HFFc6 (cell line): Measurements from ENCODE around the gene GTPBP8. TPM values are rescaled to one million over a fixed set of nuclear protein-coding genes. Genes with fewer than 3 reads are reported as not detected.

ENCODE experiments used
- DNase-seq: peaks from one replicate; pipeline ENCODE4 v3.0.0-alpha.2; 2018
- H3K27ac Mint-ChIP-seq: 2 replicates; pipeline ENCODE4 v1.8.0; 2020; ENCODE audit warnings: mild to moderate bottlenecking, mixed read lengths
- H3K27me3 Mint-ChIP-seq: 2 replicates; pipeline ENCODE4 v1.8.0; 2021; ENCODE audit warnings: mild to moderate bottlenecking, moderate library complexity, mixed read lengths; ENCODE audit not compliant: insufficient read depth
- H3K36me3 Mint-ChIP-seq: 2 replicates; pipeline ENCODE4 v1.8.0; 2021; ENCODE audit warnings: low read depth, mixed read lengths
- H3K4me1 Mint-ChIP-seq: 2 replicates; pipeline ENCODE4 v1.8.0; 2020; ENCODE audit warnings: low read depth, mixed read lengths
- H3K4me3 Mint-ChIP-seq: 2 replicates; pipeline ENCODE4 v1.8.0; 2020; ENCODE audit warnings: mild to moderate bottlenecking, moderate library complexity, mixed read lengths
- H3K9me3 Mint-ChIP-seq: 2 replicates; pipeline ENCODE4 v1.8.0; 2020; ENCODE audit warnings: mild to moderate bottlenecking, mixed read lengths
- total RNA-seq, 6 experiments: library from RNA; stranded (reverse); fragmentation: NEBNext Ultra II Directional; extraction: Animal tissue kit (Norgen Biotek cat#: 25700); gene quantifications; 2 replicates in 1 of 6; 3 replicates in 5 of 6; pipeline ENCODE4 v1.2.3, GENCODE V29; 2021
- TF ChIP-seq, protein P1 (sequence below): fragments of 200-600 bp; sonication (generic); IDR thresholded peaks from 2 replicates; pipeline ENCODE4 v1.5.0; 2021; ENCODE audit warnings: antibody characterized with exemption, mild to moderate bottlenecking

GTPBP8 gene
- total RNA-seq, 6 experiments from 2014 or later: 12.3 to 16.8 (median 14.8) TPM

GRCh38 chr3:113021471-113021870 lies 30.7 kb downstream of the GTPBP8 start:
- Mint-ChIP-seq H3K27ac (no peak overlapping the region), H3K4me3 (no peak overlapping the region), H3K4me1 (peaks cover 31% of the 10 kb centered on the region), H3K27me3 (peaks cover 3% of the 10 kb centered on the region; the same call in 1 of the 2 replicates), H3K36me3 (no peaks in the 10 kb centered on the region; the same call in 1 of the 2 replicates), H3K9me3 (no peaks in the 10 kb centered on the region)
- TF ChIP-seq, protein P1, sequence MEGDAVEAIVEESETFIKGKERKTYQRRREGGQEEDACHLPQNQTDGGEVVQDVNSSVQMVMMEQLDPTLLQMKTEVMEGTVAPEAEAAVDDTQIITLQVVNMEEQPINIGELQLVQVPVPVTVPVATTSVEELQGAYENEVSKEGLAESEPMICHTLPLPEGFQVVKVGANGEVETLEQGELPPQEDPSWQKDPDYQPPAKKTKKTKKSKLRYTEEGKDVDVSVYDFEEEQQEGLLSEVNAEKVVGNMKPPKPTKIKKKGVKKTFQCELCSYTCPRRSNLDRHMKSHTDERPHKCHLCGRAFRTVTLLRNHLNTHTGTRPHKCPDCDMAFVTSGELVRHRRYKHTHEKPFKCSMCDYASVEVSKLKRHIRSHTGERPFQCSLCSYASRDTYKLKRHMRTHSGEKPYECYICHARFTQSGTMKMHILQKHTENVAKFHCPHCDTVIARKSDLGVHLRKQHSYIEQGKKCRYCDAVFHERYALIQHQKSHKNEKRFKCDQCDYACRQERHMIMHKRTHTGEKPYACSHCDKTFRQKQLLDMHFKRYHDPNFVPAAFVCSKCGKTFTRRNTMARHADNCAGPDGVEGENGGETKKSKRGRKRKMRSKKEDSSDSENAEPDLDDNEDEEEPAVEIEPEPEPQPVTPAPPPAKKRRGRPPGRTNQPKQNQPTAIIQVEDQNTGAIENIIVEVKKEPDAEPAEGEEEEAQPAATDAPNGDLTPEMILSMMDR: no peak
- DNase-seq: no peak

- TF ChIP-seq, protein P1: no peak
- Mint-ChIP-seq H3K27me3 (no peaks in the 10 kb centered on the region; the same call in 1 of the 2 replicates), H3K9me3 (no peaks in the 10 kb centered on the region), H3K27ac (no peak overlapping the region), H3K36me3 (no peaks in the 10 kb centered on the region), H3K4me3 (no peak overlapping the region), H3K4me1 (0 out of 2 replicates have a peak, but pooled peaks cover 5% of the 10 kb centered on the region)
- no peak for DNase-seq
Measured at GRCh38 chr3:113034011-113034410, 43.2 kb downstream of the GTPBP8 start.

GRCh38 chr3:113035387-113035982 lies 44.7 kb downstream of the GTPBP8 start:
- Mint-ChIP-seq H3K27me3 (peaks cover 2% of the 10 kb centered on the region; the same call in 1 of the 2 replicates), H3K4me1 (0 out of 2 replicates have a peak, but pooled peaks cover 5% of the 10 kb centered on the region), H3K9me3 (no peaks in the 10 kb centered on the region), H3K4me3 (no peak overlapping the region), H3K27ac (no peak overlapping the region), H3K36me3 (no peaks in the 10 kb centered on the region)
- TF ChIP-seq, protein P1: peak; percentile 88
- DNase-seq: peak; percentile 51

DNA sequence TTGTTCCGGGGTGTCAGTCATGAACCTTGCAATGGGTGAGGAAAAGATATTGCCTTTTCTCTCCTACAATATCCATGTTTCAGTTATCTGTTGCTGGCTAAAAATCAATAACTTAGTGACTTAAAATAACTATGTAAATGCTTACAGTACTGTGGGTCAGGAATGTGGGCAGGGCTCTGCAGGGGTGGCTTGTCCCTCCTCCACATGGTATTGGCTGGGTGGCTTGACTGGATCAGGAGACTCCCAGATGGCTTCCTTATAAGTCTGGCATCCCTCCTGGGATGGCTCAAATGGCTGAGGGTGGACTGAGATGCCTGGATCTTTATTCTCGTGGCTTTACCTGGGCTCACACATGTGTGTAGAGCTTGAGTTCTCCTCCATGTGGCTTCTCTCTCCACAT lies 47.5 kb downstream of the GTPBP8 start:
- 0 out of 2 replicates have a peak, but pooled peaks cover 5% of the 10 kb centered on the region for H3K4me1 Mint-ChIP-seq
- H3K27me3 Mint-ChIP-seq: peaks cover 2% of the 10 kb centered on the region; the same call in 1 of the 2 replicates
- H3K36me3 Mint-ChIP-seq: no peaks in the 10 kb centered on the region
- H3K4me3 Mint-ChIP-seq: no peak overlapping the region
- no peaks in the 10 kb centered on the region for H3K9me3 Mint-ChIP-seq
- no peak overlapping the region for H3K27ac Mint-ChIP-seq
- DNase-seq: no peak
- TF ChIP-seq, protein P1: no peak

DNA sequence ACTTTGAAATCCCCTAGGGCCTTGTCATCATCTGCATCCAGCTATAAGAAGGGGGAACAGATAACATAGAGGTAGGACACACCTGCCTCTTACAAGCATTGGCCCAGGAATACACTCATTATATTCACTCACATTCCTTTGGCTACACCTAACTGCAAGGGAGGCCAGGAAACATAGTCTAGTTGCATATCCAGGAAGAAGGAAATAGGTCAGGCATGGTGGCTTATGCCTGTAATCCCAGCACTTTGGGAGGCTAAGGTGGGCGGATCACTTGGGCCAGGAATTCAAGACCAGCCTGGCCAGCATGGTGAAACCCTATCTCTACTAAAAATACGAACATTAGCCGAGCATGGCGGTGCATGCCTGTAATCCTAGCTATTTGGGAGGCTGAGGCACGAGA lies 48.8 kb downstream of the GTPBP8 start:
- no peaks in the 10 kb centered on the region for H3K9me3 Mint-ChIP-seq
- no peak overlapping the region for H3K4me3 Mint-ChIP-seq
- peaks cover 2% of the 10 kb centered on the region; the same call in 1 of the 2 replicates for H3K27me3 Mint-ChIP-seq
- H3K27ac Mint-ChIP-seq: no peak overlapping the region
- DNase-seq: no peak
- 0 out of 2 replicates have a peak, but pooled peaks cover 5% of the 10 kb centered on the region for H3K4me1 Mint-ChIP-seq
- no peaks in the 10 kb centered on the region for H3K36me3 Mint-ChIP-seq
- TF ChIP-seq, protein P1: no peak
